OCI-M2 (cell line): ENCODE measurements around the gene TBC1D8.

ENCODE experiments used
- DNase-seq: peaks from one replicate; lab custom pipeline; 2025; ENCODE audit not compliant: unreplicated experiment; lab: John Stamatoyannopoulos, UW

TBC1D8 gene

DNA sequence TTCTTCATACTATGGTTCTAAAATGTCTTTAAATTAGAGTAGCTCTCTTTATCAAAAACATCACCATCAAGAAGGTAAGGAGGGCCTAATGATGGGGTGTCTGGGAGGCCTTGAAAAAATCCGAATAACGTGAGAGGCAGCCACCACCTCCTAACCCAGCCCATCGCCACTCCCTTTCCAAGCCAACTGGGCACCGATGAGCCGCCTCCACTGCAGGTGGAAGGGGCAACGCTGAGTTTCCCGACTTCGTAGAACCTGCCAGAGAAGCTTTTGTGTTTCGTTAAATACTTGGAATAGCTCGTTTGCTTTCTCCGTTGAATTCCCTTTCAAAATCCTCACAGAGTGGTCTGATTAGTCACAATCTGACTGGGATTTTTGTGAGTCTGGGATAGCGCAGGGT is 171.1 kb downstream of the TBC1D8 start:
- no peak for DNase-seq

- DNase-seq: no peak
Observed at GRCh38 chr2:100978582-100979191, 172.5 kb downstream of the TBC1D8 start.

GRCh38 chr2:100977511-100977910 is 173.7 kb downstream of the TBC1D8 start:
- no peak for DNase-seq

GRCh38 chr2:100976645-100977391 is 174.4 kb downstream of the TBC1D8 start:
- no peak for DNase-seq

- DNase-seq: no peak
Observed at GRCh38 chr2:100976061-100976460, 175.1 kb downstream of the TBC1D8 start.

GRCh38 chr2:100975521-100975785 is 175.7 kb downstream of the TBC1D8 start:
- DNase-seq: no peak

DNA sequence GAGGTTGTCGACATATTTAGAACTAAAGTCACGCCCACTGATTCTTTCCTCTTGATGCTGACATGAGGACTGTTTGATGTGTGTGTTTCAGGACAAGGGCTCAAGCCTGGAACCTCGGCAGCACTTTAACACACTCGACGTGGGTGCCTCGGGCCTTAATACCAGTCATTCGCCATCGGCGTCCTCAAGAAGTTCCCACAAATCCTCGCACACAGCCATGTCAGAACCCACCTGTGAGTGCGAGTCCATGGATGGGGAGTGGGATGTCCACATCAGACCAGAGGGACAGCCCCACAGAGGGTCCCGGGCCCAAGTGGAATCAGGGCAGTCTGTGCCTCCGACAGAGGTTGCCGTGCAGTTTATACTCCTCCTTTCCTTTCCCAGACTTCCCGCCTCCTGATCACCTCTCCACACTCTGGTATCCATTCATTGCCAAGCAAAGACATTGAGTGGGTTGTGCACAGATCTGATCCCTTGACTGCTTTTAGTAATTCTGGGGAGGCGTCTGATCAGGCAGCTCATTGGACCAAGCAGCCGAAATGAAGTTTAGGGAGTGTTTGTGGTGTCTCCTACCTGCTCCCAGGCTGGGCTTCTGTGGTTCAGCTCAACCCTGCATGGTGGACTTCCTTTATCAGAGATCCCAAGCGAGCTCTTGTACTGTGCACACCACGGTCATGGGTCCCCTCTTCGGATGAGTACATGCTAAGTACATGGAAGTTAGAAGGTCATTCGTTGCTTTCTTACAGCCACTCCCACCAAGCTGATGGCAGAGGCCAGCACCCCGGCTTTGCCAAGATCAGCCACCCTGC is 176.3 kb downstream of the TBC1D8 start:
- no peak for DNase-seq

GRCh38 chr2:100972452-100972851 is 178.7 kb downstream of the TBC1D8 start:
- no peak for DNase-seq

DNA sequence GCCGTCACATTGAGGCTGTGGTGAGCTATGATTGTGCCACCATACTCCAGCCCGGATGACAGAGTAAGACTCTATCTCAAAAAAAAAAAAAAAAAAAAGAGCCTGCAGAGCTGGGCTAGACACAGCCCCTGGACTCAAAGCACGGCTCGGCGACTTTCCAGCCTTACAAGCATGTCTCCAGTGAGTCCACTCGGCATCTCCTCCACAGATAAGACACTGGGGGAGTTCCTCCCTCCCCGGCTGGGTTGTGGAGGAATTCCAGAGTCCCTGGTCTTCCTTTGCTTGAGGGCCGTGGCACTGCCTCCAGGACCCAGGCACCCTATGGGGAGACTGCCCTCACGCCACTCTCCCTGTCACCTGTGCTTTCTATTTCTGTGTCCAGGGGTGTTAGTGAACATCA is 180.0 kb downstream of the TBC1D8 start:
- no peak for DNase-seq

GRCh38 chr2:100969998-100970397 is 181.2 kb downstream of the TBC1D8 start:
- no peak for DNase-seq

GRCh38 chr2:100968146-100969145 is 182.7 kb downstream of the TBC1D8 start:
- DNase-seq: no peak

DNA sequence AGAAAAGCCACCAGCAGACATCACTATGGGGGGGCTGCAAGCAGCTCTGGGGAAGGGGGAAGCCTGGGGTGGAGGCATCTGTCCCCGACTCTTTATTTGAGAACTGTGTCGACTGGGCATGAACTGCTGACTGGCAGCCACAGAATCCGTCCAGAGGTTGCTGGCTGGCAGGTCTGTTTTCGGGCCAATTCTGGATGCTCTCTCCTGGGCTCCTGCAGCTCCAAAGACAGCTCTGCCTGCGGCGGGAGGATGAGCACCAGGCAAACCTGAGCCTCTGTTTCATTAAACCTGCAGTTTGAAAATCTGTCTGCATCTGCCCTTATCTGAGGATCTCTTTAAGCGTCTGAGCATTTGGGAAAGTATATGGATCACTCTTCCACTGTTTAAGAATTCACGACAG is 183.5 kb downstream of the TBC1D8 start:
- DNase-seq: no peak

GRCh38 chr2:100965596-100965995 is 185.6 kb downstream of the TBC1D8 start:
- no peak for DNase-seq

DNA sequence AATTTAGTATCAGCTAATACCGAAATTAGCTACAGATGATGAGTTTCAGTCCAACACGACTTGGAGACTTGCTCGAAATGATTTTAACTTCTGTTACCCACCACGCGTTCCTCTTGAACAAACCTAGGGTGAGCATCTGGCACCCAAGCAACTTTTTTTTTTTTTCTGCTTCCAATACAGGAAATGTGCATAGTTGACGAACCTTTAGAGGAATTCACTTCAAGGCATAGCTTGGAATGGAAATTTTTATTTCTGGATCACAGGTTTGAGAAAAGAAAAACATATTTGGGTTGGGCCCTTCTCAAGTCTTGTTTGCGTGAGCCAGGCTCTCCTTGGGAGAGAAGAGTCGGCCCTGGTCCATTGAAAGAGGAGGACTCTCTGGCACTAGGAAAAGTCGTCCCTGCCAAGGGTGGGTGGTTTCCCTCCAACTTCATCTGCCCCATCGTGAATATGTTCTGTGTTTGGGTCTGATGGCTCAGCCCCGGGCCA is 186.5 kb downstream of the TBC1D8 start:
- DNase-seq: no peak

- DNase-seq: no peak
Observed at GRCh38 chr2:100964222-100964621, 187.0 kb downstream of the TBC1D8 start.

- DNase-seq: no peak
Observed at GRCh38 chr2:100963026-100963375, 188.2 kb downstream of the TBC1D8 start.

- no peak for DNase-seq
Observed at GRCh38 chr2:100962366-100963025, 188.7 kb downstream of the TBC1D8 start.

DNA sequence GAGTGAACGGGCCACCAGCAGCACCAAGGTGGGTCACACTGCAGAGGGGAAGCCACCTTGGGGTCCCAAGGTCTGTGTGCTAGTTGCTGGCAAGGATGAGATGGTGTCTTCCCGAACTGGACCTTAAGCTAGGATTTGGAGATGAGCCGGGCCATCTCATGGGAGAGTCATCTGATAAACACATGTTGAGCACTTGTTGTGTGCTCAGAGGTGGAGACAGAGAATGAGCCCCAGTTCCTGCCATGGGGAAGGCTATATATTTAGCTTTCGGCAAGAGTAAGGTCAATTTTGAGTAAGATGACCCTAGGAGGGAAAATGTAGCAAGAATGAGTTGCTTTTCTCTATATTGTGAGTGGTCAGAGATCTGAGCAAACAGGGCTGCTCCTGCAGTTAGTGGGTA is 190.5 kb downstream of the TBC1D8 start:
- no peak for DNase-seq

DNA sequence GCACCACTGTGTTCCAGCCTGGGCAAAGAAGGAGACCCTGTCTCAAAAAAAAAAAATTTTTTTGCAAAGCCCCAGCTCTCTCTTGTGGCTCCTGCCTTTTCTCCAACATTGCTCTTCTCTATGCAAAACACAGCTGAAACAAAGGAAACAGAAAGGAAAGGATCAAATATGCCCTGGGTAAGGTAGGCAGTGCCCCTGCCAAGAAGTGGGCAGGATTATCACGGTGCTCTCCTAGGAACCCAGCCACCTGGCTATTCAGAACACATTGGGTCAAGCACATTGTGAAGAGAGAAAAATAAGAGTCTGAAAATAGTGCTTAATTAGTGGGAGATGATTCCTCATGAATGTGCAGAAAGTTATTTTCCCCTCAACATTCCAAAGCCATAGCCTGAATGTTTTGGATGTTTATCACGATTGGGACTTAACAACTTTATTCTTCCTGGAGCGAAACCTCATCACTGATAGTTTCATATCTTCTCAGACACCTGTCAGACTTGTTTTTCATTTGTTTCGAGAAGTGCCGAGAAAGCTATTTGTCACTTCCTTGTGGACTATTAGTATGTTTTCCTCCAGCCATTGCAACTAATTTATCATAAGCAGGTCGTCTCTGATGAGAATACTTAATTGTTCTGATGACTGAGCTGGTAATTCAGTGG is 191.8 kb downstream of the TBC1D8 start:
- DNase-seq: no peak
